Measurements from ENCODE around the gene BABAM2.

Gene BABAM2

GRCh38 chr2:28169492-28169891 is 279.0 kb downstream of the BABAM2 start:
- DNase-seq, result no peak

- no peak for DNase-seq
These were observed 281.8 kb downstream of the BABAM2 start for GRCh38 chr2:28172114-28172898.

DNA sequence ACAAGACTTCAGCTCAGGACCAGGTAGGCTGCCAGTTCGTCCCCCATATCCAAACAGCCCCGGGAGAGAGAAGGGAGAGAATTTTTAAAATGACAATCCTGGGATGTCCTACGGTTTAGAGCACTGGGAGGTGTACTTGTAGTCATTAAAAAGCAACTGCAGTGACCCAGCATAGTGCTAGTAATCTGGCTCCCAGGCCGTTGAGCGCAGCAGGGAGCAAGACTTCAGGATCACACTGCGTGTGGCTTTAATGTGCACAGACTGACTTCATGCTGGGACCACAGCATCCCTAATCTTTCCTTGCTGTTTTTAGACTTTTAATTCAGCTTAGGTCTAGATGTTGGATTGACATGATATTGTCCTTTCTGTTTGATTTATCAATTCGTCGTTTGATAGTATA is 282.8 kb downstream of the BABAM2 start:
- DNase-seq, result no peak

- no peak for DNase-seq
These were observed 283.7 kb downstream of the BABAM2 start for GRCh38 chr2:28174211-28174610.

DNA sequence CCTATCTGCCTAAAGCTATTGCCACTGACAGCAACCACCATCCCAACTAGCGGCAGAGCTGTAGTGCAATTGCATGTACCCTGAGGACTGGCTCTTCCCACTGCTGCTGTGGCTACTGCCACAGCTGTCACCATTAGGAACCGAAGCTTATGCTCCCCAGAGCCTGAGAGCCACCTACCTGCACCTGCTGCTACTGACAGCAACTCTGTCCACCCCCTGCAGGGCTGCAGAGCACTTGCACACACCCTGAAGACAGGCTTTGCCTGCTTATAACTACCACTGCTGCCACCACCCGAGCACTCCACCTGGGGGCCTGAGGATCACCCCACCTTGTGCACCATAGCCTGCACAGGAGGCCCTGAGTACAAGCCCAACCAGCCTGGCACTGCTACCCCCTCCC is 284.5 kb downstream of the BABAM2 start:
- no peak for DNase-seq

- DNase-seq, result no peak
These were observed 288.4 kb downstream of the BABAM2 start for GRCh38 chr2:28178946-28179345.

GRCh38 chr2:28181801-28182200 is 291.3 kb downstream of the BABAM2 start:
- no peak for DNase-seq

- no peak for DNase-seq
These were observed 291.8 kb downstream of the BABAM2 start for GRCh38 chr2:28182348-28182747.

GRCh38 chr2:28185153-28185552 is 294.6 kb downstream of the BABAM2 start:
- no peak for DNase-seq

DNA sequence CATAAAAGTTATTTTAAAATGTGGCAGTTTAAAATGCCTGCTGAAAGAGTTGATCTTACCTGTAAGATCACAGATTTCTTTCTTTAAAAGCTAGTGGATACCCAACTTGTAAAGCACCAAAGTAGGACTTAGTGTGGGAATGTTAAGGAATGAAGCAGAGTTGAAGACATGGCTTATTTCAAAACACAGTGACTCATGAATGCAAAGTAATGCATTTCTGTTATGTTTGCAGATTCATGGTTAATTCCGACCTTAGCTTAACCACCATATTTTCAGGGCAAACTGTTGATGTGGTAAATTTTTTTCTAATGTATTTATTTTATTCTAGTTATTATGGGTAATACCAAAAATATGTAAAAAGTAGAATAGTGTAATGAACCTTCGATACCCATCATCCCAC is 295.4 kb downstream of the BABAM2 start:
- DNase-seq, result no peak

- DNase-seq, result no peak
These were observed 296.7 kb downstream of the BABAM2 start for GRCh38 chr2:28187186-28187585.

DNA sequence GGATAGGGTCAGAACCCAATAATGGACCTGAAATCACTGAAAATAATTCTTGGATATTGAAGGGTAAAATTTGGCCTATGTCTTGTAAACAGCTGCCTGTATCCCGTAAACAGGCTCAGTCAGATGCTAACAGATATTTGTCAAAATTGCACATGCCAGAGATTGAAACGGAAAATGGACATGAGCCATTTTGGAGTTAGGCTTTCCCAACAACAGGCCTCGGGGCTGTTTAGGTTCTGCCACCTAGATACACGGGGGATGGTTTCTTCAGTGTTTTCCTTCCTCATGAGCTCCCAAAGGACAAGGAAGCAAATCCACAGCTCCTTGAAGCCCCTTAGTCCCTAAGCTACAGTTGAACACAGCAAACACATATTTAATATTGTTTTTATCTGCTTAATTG is 297.9 kb downstream of the BABAM2 start:
- no peak for DNase-seq

GRCh38 chr2:28193630-28194403 is 303.3 kb downstream of the BABAM2 start:
- DNase-seq, result no peak

DNA sequence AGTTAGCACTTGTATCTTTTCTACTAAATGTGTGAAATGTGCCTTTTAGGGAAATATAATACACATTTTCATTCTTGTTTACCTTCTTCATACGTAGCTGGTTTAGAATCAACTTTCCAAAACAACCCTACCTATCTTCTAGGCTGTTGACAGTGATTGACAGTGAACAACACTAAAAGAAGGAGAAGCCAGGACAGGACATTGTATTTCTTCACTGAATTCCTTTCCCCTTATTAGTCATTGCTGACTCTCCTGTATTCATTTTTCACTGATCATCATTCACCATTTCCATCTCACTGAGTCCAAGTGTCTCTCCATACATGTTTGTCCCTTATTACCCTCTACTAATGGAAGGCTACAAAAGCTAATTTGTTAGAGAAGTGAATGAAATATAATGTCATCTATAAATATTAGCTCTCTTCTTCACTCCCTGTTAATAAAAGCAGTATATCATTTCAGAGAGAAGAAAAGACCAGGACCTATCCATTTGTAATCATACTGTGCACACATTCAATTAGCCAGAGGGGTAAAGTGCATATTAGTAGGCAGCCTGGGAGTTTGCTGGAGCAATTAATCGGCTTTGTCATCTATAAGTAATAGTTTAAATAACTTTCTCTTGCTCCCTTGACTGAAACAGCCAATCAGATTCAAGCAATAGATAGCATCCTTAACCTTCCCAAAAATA is 309.6 kb downstream of the BABAM2 start:
- no peak for DNase-seq

- DNase-seq, result no peak
These were observed 311.2 kb downstream of the BABAM2 start for GRCh38 chr2:28201671-28202180.

- DNase-seq, result no peak
These were observed 312.2 kb downstream of the BABAM2 start for GRCh38 chr2:28202719-28203118.

- no peak for DNase-seq
These were observed 316.2 kb downstream of the BABAM2 start for GRCh38 chr2:28206762-28207161.

GRCh38 chr2:28209261-28209691 is 318.7 kb downstream of the BABAM2 start:
- no peak for DNase-seq

DNA sequence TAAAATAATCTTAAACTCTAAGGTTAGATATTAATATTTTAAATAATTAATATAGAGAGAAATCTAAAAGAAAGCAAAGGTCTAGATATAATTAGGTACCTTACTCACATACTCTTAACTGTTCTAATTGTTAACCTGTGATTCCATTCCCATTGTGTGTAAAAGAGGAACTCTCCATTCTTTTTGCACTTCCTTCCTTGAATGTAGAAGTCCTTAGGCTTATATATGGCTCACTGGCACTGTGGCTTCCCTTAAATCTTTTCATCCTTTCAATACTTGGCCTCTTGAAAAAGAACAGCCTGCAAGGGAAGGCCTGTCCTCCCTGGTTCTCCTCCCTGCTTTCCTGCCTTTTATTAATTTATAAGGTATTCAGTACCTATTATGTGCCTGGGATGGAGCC is 319.3 kb downstream of the BABAM2 start:
- no peak for DNase-seq

DNA sequence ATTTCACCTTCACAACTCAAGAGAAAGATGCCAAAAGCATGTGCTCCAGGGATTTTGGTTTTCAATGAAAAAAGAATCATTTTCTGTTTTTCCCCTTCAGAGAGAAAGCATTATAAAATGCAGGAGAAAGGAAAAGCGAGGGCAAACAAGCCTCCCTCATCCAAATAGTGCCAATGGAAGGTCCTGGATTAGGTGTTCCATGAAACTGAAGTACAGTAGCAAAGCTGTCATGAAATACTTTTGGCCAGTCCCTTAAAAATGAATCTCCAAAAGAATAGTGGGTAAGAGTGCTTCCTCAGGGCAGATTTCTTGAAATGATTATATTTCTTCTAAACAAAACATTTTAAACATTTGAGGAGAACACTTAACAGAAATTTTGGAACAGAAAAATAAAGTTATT is 320.0 kb downstream of the BABAM2 start:
- no peak for DNase-seq

GRCh38 chr2:28216331-28216730 is 325.8 kb downstream of the BABAM2 start:
- no peak for DNase-seq

GRCh38 chr2:28217042-28217740 is 326.7 kb downstream of the BABAM2 start:
- DNase-seq, result no peak

DNA sequence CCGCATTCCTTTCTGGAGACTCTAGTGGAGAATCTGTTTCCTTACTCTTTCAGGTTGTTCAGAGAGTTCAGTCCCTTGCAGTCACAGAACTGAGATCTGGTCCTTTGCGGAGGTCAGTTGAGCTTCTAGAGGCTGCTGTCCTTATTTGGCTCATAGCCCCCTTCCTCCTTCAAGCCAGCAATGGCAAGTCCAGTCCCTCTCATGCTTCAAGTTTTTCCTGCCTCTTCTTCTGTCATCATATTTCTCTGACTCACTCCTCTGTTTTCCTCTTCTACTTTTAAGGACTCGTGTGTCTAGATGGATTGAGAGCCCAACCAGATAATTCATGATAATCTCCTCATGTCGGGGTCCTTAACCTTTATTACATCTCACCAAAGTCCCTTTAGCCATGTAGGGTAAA is 328.6 kb downstream of the BABAM2 start:
- DNase-seq, result no peak
